ENCODE results near the gene STPG3.

STPG3 gene

GRCh38 chr9:137271696-137272076 lies 20.6 kb downstream of the STPG3 start:
- TF ChIP-seq CTCF (IDR thresholded peaks at IDR 0.05), result no peak
- no peak overlapping the region for H3K27ac Mint-ChIP-seq
- H3K4me1 Mint-ChIP-seq, result peaks cover 28% of the 10 kb centered on the region
- H3K27me3 Mint-ChIP-seq (ENCODE audit: low read depth, poor library complexity), result no peaks in the 10 kb centered on the region
- no peak overlapping the region for H3K4me3 Mint-ChIP-seq
- DNase-seq, result no peak
- H3K36me3 Mint-ChIP-seq (ENCODE audit: low read depth), result peaks cover 28% of the 10 kb centered on the region
- H3K9me3 Mint-ChIP-seq, result no peaks in the 10 kb centered on the region

GRCh38 chr9:137272241-137273094 lies 21.4 kb downstream of the STPG3 start:
- no peak for DNase-seq
- no peak for TF ChIP-seq CTCF (IDR thresholded peaks at IDR 0.05)
- Mint-ChIP-seq H3K4me1 (peaks cover 36% of the 10 kb centered on the region), H3K4me3 (no peak overlapping the region), H3K27ac (no peak overlapping the region), H3K9me3 (no peaks in the 10 kb centered on the region), H3K27me3 (ENCODE audit: low read depth, poor library complexity) (no peaks in the 10 kb centered on the region), H3K36me3 (ENCODE audit: low read depth) (peaks cover 28% of the 10 kb centered on the region)

- Mint-ChIP-seq H3K9me3 (no peaks in the 10 kb centered on the region), H3K27ac (no peak overlapping the region), H3K4me3 (no peak overlapping the region), H3K27me3 (ENCODE audit: low read depth, poor library complexity) (no peaks in the 10 kb centered on the region), H3K36me3 (ENCODE audit: low read depth) (peaks cover 27% of the 10 kb centered on the region), H3K4me1 (peaks cover 41% of the 10 kb centered on the region)
- TF ChIP-seq CTCF (IDR thresholded peaks at IDR 0.05), result no peak
- DNase-seq, result no peak
These were observed 22.0 kb downstream of the STPG3 start for GRCh38 chr9:137273095-137273490.

- Mint-ChIP-seq H3K36me3 (ENCODE audit: low read depth) (peaks cover 21% of the 10 kb centered on the region), H3K4me3 (no peak overlapping the region), H3K27me3 (ENCODE audit: low read depth, poor library complexity) (no peaks in the 10 kb centered on the region), H3K9me3 (no peaks in the 10 kb centered on the region), H3K27ac (no peak overlapping the region), H3K4me1 (peaks cover 35% of the 10 kb centered on the region)
- DNase-seq, result no peak
- no peak for TF ChIP-seq CTCF (IDR thresholded peaks at IDR 0.05)
These were observed 22.7 kb downstream of the STPG3 start for GRCh38 chr9:137273611-137274320.

GRCh38 chr9:137275203-137275587 lies 24.1 kb downstream of the STPG3 start:
- H3K4me1 Mint-ChIP-seq, result peaks cover 34% of the 10 kb centered on the region
- DNase-seq, result no peak
- H3K27ac Mint-ChIP-seq, result peak overlapping the region; percentile 36
- H3K9me3 Mint-ChIP-seq, result no peaks in the 10 kb centered on the region
- no peaks in the 10 kb centered on the region for H3K27me3 Mint-ChIP-seq (ENCODE audit: low read depth, poor library complexity)
- H3K36me3 Mint-ChIP-seq (ENCODE audit: low read depth), result peaks cover 9% of the 10 kb centered on the region
- no peak overlapping the region for H3K4me3 Mint-ChIP-seq
- no peak for TF ChIP-seq CTCF (IDR thresholded peaks at IDR 0.05)

All from nephron progenitor cell (in vitro differentiated cells).